ENCODE results near the gene SLC16A13. TPM values are rescaled to one million over a fixed set of nuclear protein-coding genes. Genes with fewer than 3 reads are reported as not detected.

SLC16A13 gene
- total and polyA plus RNA-seq, 4 donors = 2.3 to 43.2 (median 29.9) TPM

DNA sequence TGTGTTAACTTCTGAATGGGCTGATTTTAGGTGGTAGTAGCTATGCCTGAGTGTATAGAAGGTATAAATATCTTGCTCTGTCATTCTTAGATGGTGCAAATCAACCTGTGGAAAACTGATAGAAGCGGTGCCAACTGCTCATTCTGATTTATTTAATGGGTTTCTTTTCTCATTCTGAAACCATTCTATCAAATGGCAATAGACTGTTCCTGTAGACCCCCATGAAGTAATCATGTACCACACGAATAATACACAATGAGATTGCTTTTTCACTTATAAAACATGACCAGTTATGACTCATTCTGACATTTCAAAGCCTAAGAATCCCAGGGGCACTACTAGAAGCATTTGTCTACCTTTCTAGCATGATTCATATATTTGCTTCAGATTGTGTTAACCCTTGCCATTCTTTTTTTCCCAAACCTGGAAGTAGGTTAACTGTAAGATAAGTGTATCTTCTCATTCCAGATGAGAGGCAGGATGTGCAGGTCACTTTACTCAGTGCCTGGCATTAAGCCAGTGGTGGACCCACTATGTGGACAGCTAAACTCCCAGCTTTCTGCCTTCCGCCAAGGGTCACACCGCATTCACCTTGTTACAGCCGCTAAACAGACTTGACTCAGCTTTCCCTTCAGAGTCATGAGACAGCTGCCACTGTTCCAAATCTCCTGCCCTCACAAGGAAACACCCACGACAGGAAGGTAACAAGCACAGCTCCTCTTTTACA is 24.5 kb downstream of the SLC16A13 start:
- Histone ChIP-seq H3K4me3 (ENCODE audit: low read depth in 1 of 3, low read length in 3 of 3) (no peak overlapping the region), H3K4me1 (ENCODE audit: control insufficient read depth in 4 of 4, insufficient read depth in 4 of 4, low read length in 3 of 4) (no peaks in the 10 kb centered on the region), H3K27me3 (ENCODE audit: control insufficient read depth in 4 of 4, insufficient read depth in 4 of 4, low read length in 3 of 4) (no peaks in the 10 kb centered on the region), H3K9ac (ENCODE audit: low read depth in 1 of 2, low read length in 2 of 2) (no peak overlapping the region), H3K27ac (ENCODE audit: low read depth in 1 of 2, low read length in 2 of 2) (no peak overlapping the region), H3K9me3 (ENCODE audit: control insufficient read depth in 4 of 4, low read length in 3 of 4) (no peaks in the 10 kb centered on the region), H3K36me3 (ENCODE audit: control insufficient read depth in 4 of 4, insufficient read depth in 3 of 4, low read depth in 1 of 4, low read length in 3 of 4) (no peaks in the 10 kb centered on the region)
- 66% methylated on average over 6 of the region's 6 CpGs for WGBS
- DNase-seq (ENCODE audit: low spot score) = no peak
- TF ChIP-seq TAF1 (conservative IDR thresholded peaks at IDR 0.05) (no peak), RAD21 (IDR thresholded peaks at IDR 0.05) (no peak), RXRA (IDR thresholded peaks at IDR 0.05) (no peak), HNF4A (conservative IDR thresholded peaks at IDR 0.05) (no peak)
- TF ChIP-seq, protein P1, sequence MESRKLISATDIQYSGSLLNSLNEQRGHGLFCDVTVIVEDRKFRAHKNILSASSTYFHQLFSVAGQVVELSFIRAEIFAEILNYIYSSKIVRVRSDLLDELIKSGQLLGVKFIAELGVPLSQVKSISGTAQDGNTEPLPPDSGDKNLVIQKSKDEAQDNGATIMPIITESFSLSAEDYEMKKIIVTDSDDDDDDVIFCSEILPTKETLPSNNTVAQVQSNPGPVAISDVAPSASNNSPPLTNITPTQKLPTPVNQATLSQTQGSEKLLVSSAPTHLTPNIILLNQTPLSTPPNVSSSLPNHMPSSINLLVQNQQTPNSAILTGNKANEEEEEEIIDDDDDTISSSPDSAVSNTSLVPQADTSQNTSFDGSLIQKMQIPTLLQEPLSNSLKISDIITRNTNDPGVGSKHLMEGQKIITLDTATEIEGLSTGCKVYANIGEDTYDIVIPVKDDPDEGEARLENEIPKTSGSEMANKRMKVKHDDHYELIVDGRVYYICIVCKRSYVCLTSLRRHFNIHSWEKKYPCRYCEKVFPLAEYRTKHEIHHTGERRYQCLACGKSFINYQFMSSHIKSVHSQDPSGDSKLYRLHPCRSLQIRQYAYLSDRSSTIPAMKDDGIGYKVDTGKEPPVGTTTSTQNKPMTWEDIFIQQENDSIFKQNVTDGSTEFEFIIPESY (IDR thresholded peaks at IDR 0.05) = no peak
- TF ChIP-seq, protein P2, sequence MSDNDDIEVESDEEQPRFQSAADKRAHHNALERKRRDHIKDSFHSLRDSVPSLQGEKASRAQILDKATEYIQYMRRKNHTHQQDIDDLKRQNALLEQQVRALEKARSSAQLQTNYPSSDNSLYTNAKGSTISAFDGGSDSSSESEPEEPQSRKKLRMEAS (IDR thresholded peaks at IDR 0.05) = no peak
- TF ChIP-seq, protein P3, sequence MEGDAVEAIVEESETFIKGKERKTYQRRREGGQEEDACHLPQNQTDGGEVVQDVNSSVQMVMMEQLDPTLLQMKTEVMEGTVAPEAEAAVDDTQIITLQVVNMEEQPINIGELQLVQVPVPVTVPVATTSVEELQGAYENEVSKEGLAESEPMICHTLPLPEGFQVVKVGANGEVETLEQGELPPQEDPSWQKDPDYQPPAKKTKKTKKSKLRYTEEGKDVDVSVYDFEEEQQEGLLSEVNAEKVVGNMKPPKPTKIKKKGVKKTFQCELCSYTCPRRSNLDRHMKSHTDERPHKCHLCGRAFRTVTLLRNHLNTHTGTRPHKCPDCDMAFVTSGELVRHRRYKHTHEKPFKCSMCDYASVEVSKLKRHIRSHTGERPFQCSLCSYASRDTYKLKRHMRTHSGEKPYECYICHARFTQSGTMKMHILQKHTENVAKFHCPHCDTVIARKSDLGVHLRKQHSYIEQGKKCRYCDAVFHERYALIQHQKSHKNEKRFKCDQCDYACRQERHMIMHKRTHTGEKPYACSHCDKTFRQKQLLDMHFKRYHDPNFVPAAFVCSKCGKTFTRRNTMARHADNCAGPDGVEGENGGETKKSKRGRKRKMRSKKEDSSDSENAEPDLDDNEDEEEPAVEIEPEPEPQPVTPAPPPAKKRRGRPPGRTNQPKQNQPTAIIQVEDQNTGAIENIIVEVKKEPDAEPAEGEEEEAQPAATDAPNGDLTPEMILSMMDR (IDR thresholded peaks at IDR 0.05; ENCODE audit: low read depth, low read length, missing input control) = no peak

DNA sequence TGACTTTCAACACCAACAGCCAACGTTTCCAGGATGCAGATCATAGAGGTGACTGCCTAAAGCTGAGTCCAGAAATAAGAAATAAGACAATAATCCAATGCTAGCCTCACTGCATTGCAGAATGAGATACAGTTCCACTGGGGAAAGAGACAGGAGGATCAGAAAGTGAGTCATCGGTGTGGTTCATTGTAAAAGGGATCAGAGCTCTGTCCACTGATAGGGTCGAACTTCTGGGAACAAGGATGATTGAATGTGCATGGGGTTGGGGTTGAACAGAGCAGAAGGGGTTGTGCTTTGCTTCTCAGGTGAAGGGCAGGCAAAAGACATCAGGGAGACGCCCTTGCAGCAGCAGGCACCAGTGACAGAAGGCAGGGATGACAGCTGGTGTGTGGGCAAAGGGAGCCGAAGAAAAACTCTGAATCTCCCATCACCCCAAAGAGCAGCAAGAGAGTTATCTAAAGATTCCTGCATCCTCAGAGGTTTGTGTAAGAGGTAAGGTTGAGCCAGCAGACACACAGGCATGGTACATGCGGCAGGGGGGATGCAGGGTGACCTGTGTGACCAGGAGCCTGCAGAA is 27.8 kb downstream of the SLC16A13 start:
- TF ChIP-seq HNF4G (IDR thresholded peaks at IDR 0.05) (no peak), TAF1 (conservative IDR thresholded peaks at IDR 0.05) (no peak), SP1 (IDR thresholded peaks at IDR 0.05) (no peak)
- Histone ChIP-seq H3K36me3 (ENCODE audit: control insufficient read depth in 4 of 4, insufficient read depth in 3 of 4, low read depth in 1 of 4, low read length in 3 of 4) (no peaks in the 10 kb centered on the region), H3K9ac (ENCODE audit: low read depth in 1 of 2, low read length in 2 of 2) (no peak overlapping the region), H3K4me3 (ENCODE audit: low read depth in 1 of 3, low read length in 3 of 3) (no peak overlapping the region), H3K4me1 (ENCODE audit: control insufficient read depth in 4 of 4, insufficient read depth in 4 of 4, low read length in 3 of 4) (peaks cover 0 to 11% (median 1%) of the 10 kb centered on the region in 4 donors), H3K27me3 (ENCODE audit: control insufficient read depth in 4 of 4, insufficient read depth in 4 of 4, low read length in 3 of 4) (no peaks in the 10 kb centered on the region), H3K27ac (ENCODE audit: low read depth in 1 of 2, low read length in 2 of 2) (no peak overlapping the region), H3K9me3 (ENCODE audit: control insufficient read depth in 4 of 4, low read length in 3 of 4) (no peaks in the 10 kb centered on the region)
- 79% methylated on average over 6 of the region's 6 CpGs for WGBS
- DNase-seq (ENCODE audit: low spot score) = no peak

DNA sequence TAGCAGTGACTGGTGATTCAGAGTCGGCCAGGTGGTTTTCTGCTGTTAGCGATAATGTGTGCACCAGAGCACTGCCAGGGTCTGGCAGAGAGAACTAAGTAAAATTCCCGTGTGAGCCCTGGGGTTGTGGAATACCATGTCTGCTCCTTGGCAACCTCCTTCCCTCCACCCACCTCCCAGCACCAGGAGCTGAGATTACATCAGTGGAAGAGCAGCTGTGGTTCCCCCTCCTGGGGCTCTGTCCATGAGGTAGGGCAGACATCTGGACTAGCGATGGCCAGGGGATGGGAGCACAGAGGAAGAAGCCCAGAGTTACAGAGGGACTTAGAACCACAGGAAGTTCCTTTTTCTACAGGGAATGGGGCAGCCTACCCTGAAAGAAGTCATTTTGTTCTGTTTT is 28.4 kb downstream of the SLC16A13 start:
- Histone ChIP-seq H3K27ac (ENCODE audit: low read depth in 1 of 2, low read length in 2 of 2) (no peak overlapping the region), H3K9ac (ENCODE audit: low read depth in 1 of 2, low read length in 2 of 2) (no peak overlapping the region), H3K4me1 (ENCODE audit: control insufficient read depth in 4 of 4, insufficient read depth in 4 of 4, low read length in 3 of 4) (peaks cover 0 to 11% (median 1%) of the 10 kb centered on the region in 4 donors), H3K9me3 (ENCODE audit: control insufficient read depth in 4 of 4, low read length in 3 of 4) (no peaks in the 10 kb centered on the region), H3K4me3 (ENCODE audit: low read depth in 1 of 3, low read length in 3 of 3) (no peak overlapping the region), H3K27me3 (ENCODE audit: control insufficient read depth in 4 of 4, insufficient read depth in 4 of 4, low read length in 3 of 4) (no peaks in the 10 kb centered on the region), H3K36me3 (ENCODE audit: control insufficient read depth in 4 of 4, insufficient read depth in 3 of 4, low read depth in 1 of 4, low read length in 3 of 4) (no peaks in the 10 kb centered on the region)
- 90% methylated on average over 4 of the region's 4 CpGs for WGBS
- TF ChIP-seq NR2F2 (IDR thresholded peaks at IDR 0.05) = no peak
- TF ChIP-seq JUND (IDR thresholded peaks at IDR 0.05) = no peak
- TF ChIP-seq, protein P4, sequence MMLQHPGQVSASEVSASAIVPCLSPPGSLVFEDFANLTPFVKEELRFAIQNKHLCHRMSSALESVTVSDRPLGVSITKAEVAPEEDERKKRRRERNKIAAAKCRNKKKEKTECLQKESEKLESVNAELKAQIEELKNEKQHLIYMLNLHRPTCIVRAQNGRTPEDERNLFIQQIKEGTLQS (IDR thresholded peaks at IDR 0.05) = no peak
- no peak for TF ChIP-seq GABPA (IDR thresholded peaks at IDR 0.05 in 1 of 2, conservative IDR thresholded peaks at IDR 0.05 in 1 of 2)
- TF ChIP-seq YY1 (IDR thresholded peaks at IDR 0.05) = no peak
- TF ChIP-seq EGR1 (IDR thresholded peaks at IDR 0.05; ENCODE audit: low read depth in 2 of 2) = no peak
- no peak for TF ChIP-seq RXRA (IDR thresholded peaks at IDR 0.05)
- TF ChIP-seq HNF4A (conservative IDR thresholded peaks at IDR 0.05) = no peak
- TF ChIP-seq HNF4G (IDR thresholded peaks at IDR 0.05) = no peak
- TF ChIP-seq, protein P2 (IDR thresholded peaks at IDR 0.05) = no peak
- DNase-seq (ENCODE audit: low spot score) = no peak

All from liver (tissue), 9 donors.